ENCODE results near the gene GALNT10. TPM values are rescaled to one million over a fixed set of nuclear protein-coding genes. Genes with fewer than 3 reads are reported as not detected.

The GALNT10 gene
- total RNA-seq, 1 experiment from 2014 or later: 21.7 TPM

GRCh38 chr5:154418344-154418820, 227.8 kb downstream of the GALNT10 start:
- no peak for DNase-seq (ENCODE audit: extremely low read depth, low read depth)

- no peak for DNase-seq (ENCODE audit: extremely low read depth, low read depth)
These were observed 228.7 kb downstream of the GALNT10 start for GRCh38 chr5:154419236-154419635.

GRCh38 chr5:154421868-154422267, 231.3 kb downstream of the GALNT10 start:
- DNase-seq (ENCODE audit: extremely low read depth, low read depth): no peak

- DNase-seq (ENCODE audit: extremely low read depth, low read depth): no peak
These were observed 231.8 kb downstream of the GALNT10 start for GRCh38 chr5:154422298-154422697.

- no peak for DNase-seq (ENCODE audit: extremely low read depth, low read depth)
These were observed 237.7 kb downstream of the GALNT10 start for GRCh38 chr5:154428208-154428607.

- no peak for DNase-seq (ENCODE audit: extremely low read depth, low read depth)
These were observed 238.8 kb downstream of the GALNT10 start for GRCh38 chr5:154429341-154429740.

GRCh38 chr5:154430466-154430865, 239.9 kb downstream of the GALNT10 start:
- DNase-seq (ENCODE audit: extremely low read depth, low read depth): no peak

- DNase-seq (ENCODE audit: extremely low read depth, low read depth): no peak
These were observed 240.6 kb downstream of the GALNT10 start for GRCh38 chr5:154430961-154431630.

- DNase-seq (ENCODE audit: extremely low read depth, low read depth): no peak
These were observed 244.7 kb downstream of the GALNT10 start for GRCh38 chr5:154435226-154435625.

- DNase-seq (ENCODE audit: extremely low read depth, low read depth): no peak
These were observed 246.9 kb downstream of the GALNT10 start for GRCh38 chr5:154437281-154437965.

- DNase-seq (ENCODE audit: extremely low read depth, low read depth): no peak
These were observed 250.0 kb downstream of the GALNT10 start for GRCh38 chr5:154440540-154440939.

GRCh38 chr5:154442801-154443200, 252.3 kb downstream of the GALNT10 start:
- DNase-seq (ENCODE audit: extremely low read depth, low read depth): no peak

GRCh38 chr5:154444556-154445421, 254.3 kb downstream of the GALNT10 start:
- DNase-seq (ENCODE audit: extremely low read depth, low read depth): no peak

- peak; percentile 93 for DNase-seq (ENCODE audit: extremely low read depth, low read depth)
These were observed 255.1 kb downstream of the GALNT10 start, which contains the start of gene SAP30L for GRCh38 chr5:154445422-154446194. TSS of gene SAP30L (plus strand) at chr5:154445997. CDS start at chr5:154446605, 608 bp downstream.

- DNase-seq (ENCODE audit: extremely low read depth, low read depth): no peak
These were observed 255.9 kb downstream of the GALNT10 start for GRCh38 chr5:154446195-154447088.

- no peak for DNase-seq (ENCODE audit: extremely low read depth, low read depth)
These were observed 256.7 kb downstream of the GALNT10 start for GRCh38 chr5:154447089-154447725.

- no peak for DNase-seq (ENCODE audit: extremely low read depth, low read depth)
These were observed 259.3 kb downstream of the GALNT10 start for GRCh38 chr5:154449786-154450185.

GRCh38 chr5:154451957-154452356, 261.4 kb downstream of the GALNT10 start:
- DNase-seq (ENCODE audit: extremely low read depth, low read depth): no peak

GRCh38 chr5:154455585-154455984, 265.1 kb downstream of the GALNT10 start:
- DNase-seq (ENCODE audit: extremely low read depth, low read depth): no peak

All from NCI-H460 (cell line).